ENCODE data around the gene VDR. TPM values are rescaled to one million over a fixed set of nuclear protein-coding genes. Genes with fewer than 3 reads are reported as not detected.

Gene VDR
- total RNA-seq, 1 donor from 2014 or later, result 4.6 TPM

- H3K9me3 Mint-ChIP-seq (ENCODE audit: low read depth), result no peaks in the 10 kb centered on the region
- peak overlapping the region; percentile 45 for H3K27ac Mint-ChIP-seq (ENCODE audit: unreplicated experiment)
- DNase-seq (ENCODE audit: low spot score), result no peak
- TF ChIP-seq CTCF (IDR thresholded peaks at IDR 0.05), result peak; percentile 70
- H3K4me3 Mint-ChIP-seq (ENCODE audit: unreplicated experiment), result no peak overlapping the region
- peaks cover under 1% of the 10 kb centered on the region for H3K36me3 Mint-ChIP-seq (ENCODE audit: low read depth)
- H3K27me3 Mint-ChIP-seq (ENCODE audit: low read depth), result no peaks in the 10 kb centered on the region
- H3K4me1 Mint-ChIP-seq (ENCODE audit: low read depth), result peaks cover 22% of the 10 kb centered on the region
Observed at GRCh38 chr12:47870175-47870781, 34.5 kb downstream of the VDR start.

GRCh38 chr12:47868552-47869031 is 36.2 kb downstream of the VDR start:
- no peak overlapping the region for H3K4me3 Mint-ChIP-seq (ENCODE audit: unreplicated experiment)

GRCh38 chr12:47868041-47868440 is 36.8 kb downstream of the VDR start:
- Mint-ChIP-seq H3K27me3 (ENCODE audit: low read depth) (no peaks in the 10 kb centered on the region), H3K4me1 (ENCODE audit: low read depth) (peaks cover 22% of the 10 kb centered on the region), H3K36me3 (ENCODE audit: low read depth) (no peaks in the 10 kb centered on the region), H3K9me3 (ENCODE audit: low read depth) (no peaks in the 10 kb centered on the region), H3K27ac (ENCODE audit: unreplicated experiment) (no peak overlapping the region), H3K4me3 (ENCODE audit: unreplicated experiment) (no peak overlapping the region)
- DNase-seq (ENCODE audit: low spot score), result no peak
- no peak for TF ChIP-seq CTCF (IDR thresholded peaks at IDR 0.05)

More at GRCh38 chr12:47868552-47869031, 36.2 kb downstream of the VDR start:
- Mint-ChIP-seq H3K36me3 (ENCODE audit: low read depth) (no peaks in the 10 kb centered on the region), H3K27me3 (ENCODE audit: low read depth) (no peaks in the 10 kb centered on the region), H3K27ac (ENCODE audit: unreplicated experiment) (no peak overlapping the region), H3K9me3 (ENCODE audit: low read depth) (no peaks in the 10 kb centered on the region), H3K4me1 (ENCODE audit: low read depth) (peaks cover 22% of the 10 kb centered on the region)
- no peak for TF ChIP-seq CTCF (IDR thresholded peaks at IDR 0.05)
- DNase-seq (ENCODE audit: low spot score), result no peak

- Mint-ChIP-seq H3K4me3 (ENCODE audit: unreplicated experiment) (no peak overlapping the region), H3K36me3 (ENCODE audit: low read depth) (no peaks in the 10 kb centered on the region), H3K9me3 (ENCODE audit: low read depth) (no peaks in the 10 kb centered on the region), H3K4me1 (ENCODE audit: low read depth) (peaks cover 22% of the 10 kb centered on the region), H3K27me3 (ENCODE audit: low read depth) (no peaks in the 10 kb centered on the region), H3K27ac (ENCODE audit: unreplicated experiment) (no peak overlapping the region)
- TF ChIP-seq CTCF (IDR thresholded peaks at IDR 0.05), result no peak
- DNase-seq (ENCODE audit: low spot score), result no peak
Observed at GRCh38 chr12:47867495-47867941, 37.3 kb downstream of the VDR start.

- H3K27ac Mint-ChIP-seq (ENCODE audit: unreplicated experiment), result no peak overlapping the region
- H3K4me1 Mint-ChIP-seq (ENCODE audit: low read depth), result peaks cover 10% of the 10 kb centered on the region
- DNase-seq (ENCODE audit: low spot score), result no peak
- H3K36me3 Mint-ChIP-seq (ENCODE audit: low read depth), result no peaks in the 10 kb centered on the region
- H3K9me3 Mint-ChIP-seq (ENCODE audit: low read depth), result no peaks in the 10 kb centered on the region
- H3K4me3 Mint-ChIP-seq (ENCODE audit: unreplicated experiment), result no peak overlapping the region
- no peak for TF ChIP-seq CTCF (IDR thresholded peaks at IDR 0.05)
- no peaks in the 10 kb centered on the region for H3K27me3 Mint-ChIP-seq (ENCODE audit: low read depth)
Observed at GRCh38 chr12:47864646-47865235, 40.1 kb downstream of the VDR start.
